HepG2 (cell line): ENCODE measurements around the gene BMP6. TPM values are rescaled to one million over a fixed set of nuclear protein-coding genes. Genes with fewer than 3 reads are reported as not detected.

Experiments
- ATF4 ChIP-seq, 2 experiments: fragments of 450-650 bp in 1 of 2; sonication (generic) in 1 of 2; formaldehyde crosslinking; IDR thresholded peaks; 2 replicates each; pipeline versions ENCODE4 v1.5.0 to v1.8.0; 2020 to 2022; ENCODE audit warnings: mild to moderate bottlenecking in 1 of 2, missing genetic modification reagents in 1 of 2
- E2F2 ChIP-seq: sonication (generic); formaldehyde crosslinking; IDR thresholded peaks from 2 replicates; pipeline ENCODE4 v1.4.0; 2020; ENCODE audit warnings: missing genetic modification reagents, borderline replicate concordance
- HDAC2 ChIP-seq: sonication (generic); formaldehyde crosslinking; IDR thresholded peaks from 2 replicates; pipeline ENCODE4 v1.4.0; 2020; ENCODE audit warnings: missing genetic modification reagents
- HNF1A ChIP-seq, 2 experiments: sonication (generic) in 1 of 2; formaldehyde crosslinking in 1 of 2; IDR thresholded peaks; 2 replicates each; pipeline versions ENCODE4 v1.4.0 to v1.6.1; 2016 to 2020; ENCODE audit warnings: borderline replicate concordance in 1 of 2, low read depth in 1 of 2, mild to moderate bottlenecking in 1 of 2, missing genetic modification reagents in 1 of 2
- MATR3 ChIP-seq: sonication (generic); formaldehyde crosslinking; IDR thresholded peaks from 2 replicates; pipeline ENCODE4 v1.4.0; 2020; ENCODE audit warnings: missing genetic modification reagents
- ZBTB1 ChIP-seq: sonication (generic); formaldehyde crosslinking; IDR thresholded peaks from 2 replicates; pipeline ENCODE4 v1.4.0; 2020; ENCODE audit warnings: missing genetic modification reagents, borderline replicate concordance
- ZHX2 ChIP-seq, 2 experiments: sonication (generic) in 1 of 2; formaldehyde crosslinking in 1 of 2; IDR thresholded peaks; 2 replicates each; pipeline versions ENCODE4 v1.6.1 to v1.9.0; 2014 to 2022; ENCODE audit warnings: antibody characterized with exemption in 1 of 2, borderline replicate concordance in 1 of 2, inconsistent platforms in 1 of 2, low read depth in 1 of 2, missing genetic modification reagents in 1 of 2
- ZNF124 ChIP-seq: sonication (generic); formaldehyde crosslinking; IDR thresholded peaks from 2 replicates; pipeline ENCODE4 v1.4.0; 2020; ENCODE audit warnings: missing genetic modification reagents
- ZNF274 ChIP-seq: sonication (generic); formaldehyde crosslinking; IDR thresholded peaks from 2 replicates; pipeline ENCODE4 v1.5.1; 2020; ENCODE audit warnings: mild to moderate bottlenecking, missing genetic modification reagents
- ZNF768 ChIP-seq: sonication (generic); formaldehyde crosslinking; IDR thresholded peaks from 2 replicates; pipeline ENCODE4 v1.4.0; 2020; ENCODE audit warnings: missing genetic modification reagents
- ZNF772 ChIP-seq: sonication (generic); formaldehyde crosslinking; IDR thresholded peaks from 2 replicates; pipeline ENCODE4 v1.5.0; 2020; ENCODE audit warnings: mild to moderate bottlenecking, missing genetic modification reagents
- polyA plus RNA-seq, 8 experiments: library from polyadenylated mRNA; depleted of rRNA in 3 of 8; stranded (reverse) in 7 of 8; unstranded in 1 of 8; fragments of >200 nt; fragmentation: Illumina TruSeq in 4 of 8; extraction: Trizol in 4 of 8; gene quantifications; 2 replicates each; pipeline versions ENCODE4 v1.2.1 to v1.2.3, GENCODE V29; 2011 to 2016; ENCODE audit warnings: low read depth in 4 of 8, missing spikeins in 1 of 8, mixed read lengths in 1 of 8; ENCODE audit not compliant: insufficient read depth in 1 of 8
- total RNA-seq, 5 experiments: library from RNA; depleted of rRNA; stranded (reverse); fragments of >200 nt; fragmentation: Illumina TruSeq; extraction: Trizol; gene quantifications; 2 replicates each; pipeline ENCODE4 v1.2.3, GENCODE V29; 2016; ENCODE audit warnings: low read depth in 1 of 5

The BMP6 gene
- total and polyA plus RNA-seq, 2 of the 13 experiments (the other 11 are each of a cell fraction or from before 2014, with no cell fraction given): 0.09 to 0.18 TPM

GRCh38 chr6:7899101-7899888 lies 173.4 kb downstream of the BMP6 start (continued):
- no peak for TF ChIP-seq ZHX2 (IDR thresholded peaks at IDR 0.05; ENCODE audit: low read depth)
- no peak for TF ChIP-seq ZHX2 (CRISPR knock-in tag; IDR thresholded peaks at IDR 0.05; ENCODE audit: borderline replicate concordance)
- no peak for TF ChIP-seq ZNF772
- no peak for TF ChIP-seq HDAC2 (CRISPR knock-in tag)
- TF ChIP-seq HNF1A (IDR thresholded peaks at IDR 0.05; ENCODE audit: low read depth): 0 out of 2 replicates have a peak, but pooled peaks have one; percentile 20
- TF ChIP-seq HNF1A (CRISPR knock-in tag; IDR thresholded peaks at IDR 0.05; ENCODE audit: borderline replicate concordance): no peak
- TF ChIP-seq ZNF768 (CRISPR knock-in tag): 0 out of 2 replicates have a peak, but pooled peaks have one; percentile 15
- no peak for TF ChIP-seq MATR3 (CRISPR knock-in tag)
- TF ChIP-seq ZNF124 (CRISPR knock-in tag): 0 out of 2 replicates have a peak, but pooled peaks have one; percentile 25
- TF ChIP-seq E2F2 (CRISPR knock-in tag): no peak
- TF ChIP-seq ATF4 (CRISPR knock-in tag; IDR thresholded peaks at IDR 0.05): no peak
- no peak for TF ChIP-seq ZNF274 (CRISPR knock-in tag)
- no peak for TF ChIP-seq ZBTB1 (CRISPR knock-in tag)
